Central memory CD4-positive, alpha-beta T cell (primary cell): ENCODE measurements around the gene MANSC1.

Experiments
- DNase-seq: peaks from one replicate; pipeline ENCODE4 v3.0.0; 2022
- total RNA-seq, 3 experiments: gene quantifications; one replicate each; lab custom pipeline; 2026; lab: John Stamatoyannopoulos, UW

The MANSC1 gene
- total RNA-seq = 0 to 0.74 (median 0.16) reads per million in 3 experiments

GRCh38 chr12:12349711-12350665 lies at the start of gene MANSC1:
Gene MANSC1, minus strand, starts transcription at chr12:12350242. Its CDS starts 6,928 bp downstream, at chr12:12343314.
- peak; percentile 57 for DNase-seq

- no peak for DNase-seq
Measured at GRCh38 chr12:12399161-12399560, 49.1 kb upstream of the MANSC1 start.

- no peak for DNase-seq
Measured at GRCh38 chr12:12398026-12398859, 48.2 kb upstream of the MANSC1 start.

GRCh38 chr12:12397184-12397583 lies 47.1 kb upstream of the MANSC1 start:
- no peak for DNase-seq

- no peak for DNase-seq
Measured at GRCh38 chr12:12396694-12397093, 46.7 kb upstream of the MANSC1 start.

GRCh38 chr12:12393171-12393570 lies 43.1 kb upstream of the MANSC1 start:
- DNase-seq = no peak

GRCh38 chr12:12392413-12392812 lies 42.4 kb upstream of the MANSC1 start:
- DNase-seq = no peak

- DNase-seq = no peak
Measured at GRCh38 chr12:12387501-12387900, 37.5 kb upstream of the MANSC1 start.

GRCh38 chr12:12384571-12385340 lies 34.7 kb upstream of the MANSC1 start:
- DNase-seq = peak; percentile 22

- no peak for DNase-seq
Measured at GRCh38 chr12:12381982-12382381, 31.9 kb upstream of the MANSC1 start.

- DNase-seq = no peak
Measured at GRCh38 chr12:12380949-12381593, 31.0 kb upstream of the MANSC1 start.

GRCh38 chr12:12379831-12380730 lies 30.0 kb upstream of the MANSC1 start:
- peak; percentile 90 for DNase-seq

GRCh38 chr12:12378616-12379015 lies 28.6 kb upstream of the MANSC1 start:
- no peak for DNase-seq

GRCh38 chr12:12376646-12377448 lies 26.8 kb upstream of the MANSC1 start:
- DNase-seq = peak; percentile 77

- DNase-seq = no peak
Measured at GRCh38 chr12:12372946-12373722, 23.1 kb upstream of the MANSC1 start.

GRCh38 chr12:12367482-12367998 lies 17.5 kb upstream of the MANSC1 start:
- no peak for DNase-seq

GRCh38 chr12:12366701-12367481 lies 16.8 kb upstream of the MANSC1 start:
- DNase-seq = no peak

GRCh38 chr12:12365931-12366431 lies 15.9 kb upstream of the MANSC1 start:
- no peak for DNase-seq
